Raji (cell line): ENCODE results near the gene COX7B2.

Experiments used
- POLR2A ChIP-seq: IDR thresholded peaks from 2 replicates; pipeline ENCODE4 v1.6.1; 2011; ENCODE audit warnings: low read depth, low read length, control low read depth; ENCODE audit not compliant: insufficient read depth

Gene COX7B2

DNA sequence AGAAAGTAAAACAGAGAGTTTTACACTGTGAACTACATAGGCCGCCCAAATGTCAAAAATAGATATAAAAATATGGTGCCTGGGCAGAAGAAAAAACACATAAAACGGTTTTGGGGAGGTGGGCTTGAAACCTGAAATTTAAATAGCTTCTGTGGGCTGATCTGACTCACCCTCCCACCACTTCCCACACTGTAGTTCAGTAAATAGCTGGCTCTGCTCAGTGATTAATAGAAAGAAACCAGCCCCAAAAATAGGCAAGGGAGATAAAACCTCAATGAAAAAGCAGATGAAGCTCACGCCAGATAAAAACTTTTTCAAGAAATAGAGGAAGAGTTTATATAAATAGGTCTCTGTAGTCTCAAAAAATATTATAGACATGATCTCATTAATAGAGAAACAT, 13.2 kb upstream of the COX7B2 start:
- no peak for TF ChIP-seq POLR2A

DNA sequence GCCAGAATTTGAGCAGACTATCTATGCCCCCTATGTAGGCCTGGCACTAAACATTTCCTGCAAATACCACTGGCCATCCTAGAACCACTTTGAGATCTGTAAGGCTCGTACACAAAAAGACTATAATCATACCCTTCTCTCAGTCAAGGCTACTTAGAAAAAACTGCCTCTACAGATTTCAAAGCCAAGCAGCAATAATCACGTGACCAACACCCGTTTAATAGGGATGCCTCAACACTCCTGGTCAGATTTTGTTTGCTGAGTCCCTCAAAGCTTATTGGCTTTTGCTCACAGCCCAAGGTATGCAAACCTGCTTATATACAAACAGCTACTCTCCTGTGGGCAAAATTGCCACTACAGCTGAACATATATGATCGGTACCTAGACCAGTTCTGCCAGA, 897 bp downstream of the COX7B2 start:
- TF ChIP-seq POLR2A: no peak

DNA sequence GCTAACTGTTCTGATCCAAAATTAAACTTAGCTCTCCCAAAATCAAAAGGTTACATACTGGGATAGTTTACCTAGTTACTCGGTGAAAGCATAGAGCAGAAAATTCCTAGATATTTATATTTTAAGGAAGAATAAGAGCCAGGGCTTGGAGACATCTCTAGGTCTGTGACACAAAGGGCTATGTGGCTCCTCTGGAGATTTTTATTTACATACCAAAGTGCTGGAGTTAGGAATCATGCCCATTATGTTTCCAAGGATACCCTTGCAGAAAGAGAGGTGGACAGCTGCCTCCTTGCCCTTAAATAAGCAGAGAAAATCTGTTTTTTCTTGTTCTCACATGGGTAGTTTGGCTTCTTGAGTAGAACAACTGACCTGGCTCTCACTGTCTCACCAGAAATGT, 9.0 kb downstream of the COX7B2 start:
- TF ChIP-seq POLR2A: no peak

DNA sequence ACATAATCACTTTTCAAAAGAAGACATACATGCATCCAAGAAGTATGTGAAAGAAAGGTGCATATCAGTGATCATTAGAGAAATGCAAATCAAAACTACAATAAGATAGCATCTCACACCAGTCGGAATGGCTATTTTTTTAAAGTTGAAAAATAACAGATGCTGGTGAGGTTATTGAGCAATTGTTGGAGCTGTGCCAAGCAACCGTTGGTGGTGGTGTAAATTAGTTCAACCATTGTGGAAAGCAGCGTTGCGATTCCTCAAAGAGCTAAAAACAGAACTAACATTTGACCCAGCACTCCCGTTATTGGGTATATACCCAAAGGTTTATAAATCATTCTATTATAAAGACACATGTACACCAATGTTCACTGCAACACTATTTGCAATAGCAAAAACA, 14.2 kb downstream of the COX7B2 start:
- no peak for TF ChIP-seq POLR2A

DNA sequence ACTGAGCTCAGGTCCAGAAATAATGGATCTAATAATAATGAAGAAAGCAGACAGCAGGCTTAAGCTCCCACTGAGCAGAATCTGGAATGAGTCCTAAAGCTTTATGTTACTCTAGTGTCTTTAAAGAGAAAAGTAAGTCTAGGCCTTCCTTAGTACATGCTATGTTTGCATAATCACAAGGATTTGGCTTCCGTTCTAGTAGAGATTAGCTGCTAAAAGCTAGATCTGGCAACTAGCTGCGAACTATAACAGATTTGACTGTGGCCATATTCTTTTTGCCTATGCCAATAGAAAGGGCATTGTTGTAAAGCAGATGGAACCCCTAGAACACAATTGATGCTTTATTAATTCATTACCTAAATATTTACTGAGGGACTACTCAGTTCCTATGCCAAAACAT, 19.0 kb downstream of the COX7B2 start:
- TF ChIP-seq POLR2A: no peak

DNA sequence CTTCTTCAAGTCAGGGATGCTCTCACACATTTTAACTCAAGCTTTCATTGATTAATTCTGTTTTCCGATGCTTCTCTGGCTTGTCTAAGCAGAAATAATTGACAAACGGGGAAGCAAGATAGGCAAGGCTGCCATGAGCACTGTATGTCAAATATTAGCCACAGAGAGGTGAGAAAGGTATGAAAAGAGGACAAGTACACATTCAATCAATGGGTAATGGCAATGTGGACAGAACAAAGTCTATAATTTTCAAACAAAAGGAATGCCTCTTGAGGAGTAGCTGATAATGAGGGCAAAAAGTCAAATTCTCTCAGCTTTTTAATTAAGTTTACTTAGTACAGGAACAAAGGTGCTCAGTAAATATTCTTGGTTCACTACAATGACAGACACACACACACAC, 19.6 kb downstream of the COX7B2 start:
- no peak for TF ChIP-seq POLR2A

DNA sequence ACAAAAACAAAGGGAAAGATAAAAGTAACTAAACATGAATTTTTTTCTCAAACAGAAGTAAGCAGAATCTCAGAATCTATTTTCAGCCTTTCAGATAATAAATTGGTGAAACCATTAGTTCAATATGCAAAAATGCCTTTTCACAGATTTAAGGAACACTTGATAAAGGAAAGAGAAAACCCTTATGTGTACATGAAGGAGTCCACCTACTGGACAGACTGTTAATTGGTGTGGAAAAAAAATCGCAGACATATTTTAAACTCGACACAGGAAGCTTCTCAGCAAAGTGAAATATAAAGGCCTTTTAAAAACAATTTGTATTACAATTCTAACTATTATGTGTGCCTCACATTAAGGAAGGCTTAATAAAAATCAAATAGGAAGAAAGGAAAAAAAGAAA, 22.3 kb downstream of the COX7B2 start:
- TF ChIP-seq POLR2A: no peak

DNA sequence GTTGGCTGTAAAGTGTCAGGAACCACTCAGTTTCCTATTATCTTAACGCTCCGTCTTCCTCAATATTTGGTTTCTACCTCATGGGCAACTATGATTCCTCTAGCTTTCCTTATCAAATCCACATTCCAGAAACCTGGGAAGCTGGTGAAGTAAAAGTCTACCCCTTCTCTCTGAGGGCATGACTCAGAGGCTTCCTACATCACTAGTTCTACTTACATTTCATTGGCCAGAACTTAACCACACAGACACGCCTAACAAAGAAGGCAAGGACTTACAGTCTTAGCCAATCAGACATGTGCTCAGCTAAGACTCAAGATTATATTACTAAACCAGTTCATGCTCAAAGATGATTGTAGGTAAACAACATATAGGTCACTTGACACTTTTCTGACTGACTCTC, 30.4 kb downstream of the COX7B2 start:
- TF ChIP-seq POLR2A: no peak

DNA sequence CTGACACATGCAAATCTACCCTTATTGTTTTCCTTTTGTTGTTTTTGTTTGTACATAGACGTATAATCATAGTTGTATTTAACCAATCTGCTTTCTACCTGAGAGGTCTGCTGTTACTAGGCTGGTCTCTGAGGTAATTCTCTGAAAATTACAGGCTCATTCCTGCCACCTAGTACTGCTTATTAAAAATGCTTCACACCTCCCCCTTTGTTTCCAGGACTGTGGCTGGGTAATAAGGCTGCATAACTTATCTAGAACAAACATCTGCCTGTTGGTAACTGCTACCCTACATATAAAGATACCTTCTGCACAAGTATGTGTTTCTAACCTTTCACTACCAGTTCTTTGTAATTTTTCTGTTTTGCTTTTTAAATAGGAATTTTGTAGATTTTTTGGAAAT, 34.2 kb downstream of the COX7B2 start:
- TF ChIP-seq POLR2A: no peak

DNA sequence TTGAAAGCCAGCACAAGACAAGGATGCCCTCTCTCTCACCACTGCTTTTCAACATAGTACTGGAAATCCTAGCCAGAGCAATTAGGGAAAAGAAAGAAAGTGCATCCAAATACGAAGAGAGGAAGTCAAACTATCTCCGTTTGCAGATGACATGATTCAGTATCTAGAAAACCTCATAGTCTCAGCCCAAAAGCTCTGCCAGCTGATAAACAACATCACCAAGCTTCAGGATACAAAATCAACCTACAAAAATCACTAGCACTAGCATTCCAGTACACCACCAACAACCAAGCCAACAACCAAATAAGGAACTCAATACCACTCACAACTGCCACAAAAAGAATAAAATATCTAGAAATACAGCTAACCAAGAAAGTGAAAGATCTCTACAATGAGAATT, 38.6 kb downstream of the COX7B2 start:
- TF ChIP-seq POLR2A: no peak

DNA sequence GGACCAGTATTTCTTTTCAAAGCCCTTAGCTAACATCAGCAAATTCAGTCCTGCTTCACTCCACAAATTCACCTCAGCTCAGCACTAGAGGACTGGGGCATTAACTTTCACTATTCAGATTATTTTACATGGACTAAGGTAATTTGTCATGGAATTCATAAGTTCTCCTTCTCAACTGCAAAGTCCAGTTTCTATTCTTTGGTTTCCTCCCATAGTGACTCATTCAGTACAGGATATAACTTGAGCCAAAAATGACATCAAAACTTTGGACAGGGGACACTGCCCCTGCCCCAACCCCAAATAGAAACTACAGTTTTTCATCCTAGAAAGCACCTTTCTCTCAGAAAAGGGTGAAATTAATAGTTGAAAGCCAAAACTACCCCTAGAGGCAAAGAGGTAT, 52.7 kb downstream of the COX7B2 start:
- TF ChIP-seq POLR2A: no peak

DNA sequence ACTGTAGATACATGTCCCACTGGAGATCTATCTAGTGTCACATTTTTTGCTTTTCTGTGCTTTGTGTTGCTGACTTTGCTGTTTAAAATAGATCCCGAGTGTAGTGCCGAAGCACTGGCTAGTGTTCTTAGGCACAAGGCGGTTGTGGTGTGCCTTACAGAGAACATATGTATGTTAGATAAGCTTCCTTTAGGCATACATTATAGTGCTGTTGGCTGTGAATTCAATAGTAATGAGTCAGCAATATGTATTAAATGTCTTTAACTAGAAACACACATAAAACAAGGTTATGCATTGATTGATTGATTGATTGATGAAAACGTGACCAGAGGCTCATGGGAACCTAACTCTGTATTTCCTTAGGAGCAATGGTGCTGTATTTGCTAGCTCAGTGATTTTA, 56.2 kb downstream of the COX7B2 start:
- no peak for TF ChIP-seq POLR2A

DNA sequence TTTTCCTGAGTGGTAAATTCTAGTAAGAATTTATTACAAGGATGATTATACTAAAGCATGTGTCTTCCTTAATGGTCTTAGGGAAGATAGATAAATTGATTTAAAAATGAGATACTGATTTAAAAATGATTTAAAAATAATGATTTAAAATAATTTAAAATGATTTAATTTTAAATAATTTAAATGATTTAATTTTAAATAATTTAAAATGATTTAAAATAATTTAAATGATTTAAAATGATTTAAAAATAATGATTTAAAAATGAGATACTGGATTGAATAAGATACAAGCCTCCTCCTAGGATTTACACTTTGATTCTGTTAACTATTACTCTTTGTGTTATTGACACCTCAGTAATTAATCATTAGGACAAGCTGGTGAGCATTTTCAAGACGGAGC, 59.0 kb downstream of the COX7B2 start:
- TF ChIP-seq POLR2A: no peak

DNA sequence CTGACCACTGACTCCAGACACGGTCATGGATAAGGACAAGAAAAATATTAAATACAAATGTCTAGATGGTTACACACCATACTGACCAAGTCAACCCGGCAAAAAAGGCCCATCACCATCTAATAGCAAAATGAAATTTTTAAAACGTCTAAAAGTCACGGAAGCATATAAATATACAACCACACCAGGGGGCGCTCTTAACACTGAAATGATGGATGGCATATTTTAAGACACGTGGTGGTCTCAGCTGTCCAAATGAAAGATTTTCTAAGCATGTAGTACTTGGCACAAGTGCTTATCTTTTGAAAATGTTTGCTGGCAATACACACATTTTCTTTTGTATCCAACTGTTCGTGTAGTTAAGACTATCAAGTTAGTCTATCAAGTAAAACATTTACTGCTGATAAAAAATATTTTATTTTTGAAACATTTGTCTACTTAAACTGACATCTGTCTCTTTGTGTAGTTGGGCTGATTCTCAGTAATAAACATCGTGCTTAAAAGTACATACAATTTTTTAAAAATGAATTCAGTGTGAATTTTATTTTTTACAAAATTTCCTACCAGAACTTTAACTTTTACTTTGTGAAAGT, 64.6 kb downstream of the COX7B2 start:
- no peak for TF ChIP-seq POLR2A

DNA sequence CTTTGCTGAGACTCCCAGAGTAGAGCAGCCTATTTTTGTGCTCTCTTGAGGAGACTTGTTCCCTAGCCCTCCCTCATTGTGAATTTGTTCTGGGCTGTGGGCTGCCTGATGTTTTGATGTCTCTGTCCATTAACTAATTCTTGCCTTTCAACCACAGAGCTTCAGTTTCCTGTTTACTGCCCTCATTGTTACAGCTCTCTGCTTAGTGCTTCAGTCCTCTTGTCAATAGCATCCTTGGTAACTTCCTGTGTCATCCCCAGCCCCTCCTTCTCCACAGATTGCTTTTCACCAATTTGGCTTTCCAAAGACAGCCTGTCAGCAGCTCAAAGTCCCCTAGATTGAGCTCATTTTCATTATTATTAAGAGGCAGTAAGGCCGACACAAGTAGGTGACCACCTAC, 69.9 kb downstream of the COX7B2 start:
- TF ChIP-seq POLR2A: no peak

DNA sequence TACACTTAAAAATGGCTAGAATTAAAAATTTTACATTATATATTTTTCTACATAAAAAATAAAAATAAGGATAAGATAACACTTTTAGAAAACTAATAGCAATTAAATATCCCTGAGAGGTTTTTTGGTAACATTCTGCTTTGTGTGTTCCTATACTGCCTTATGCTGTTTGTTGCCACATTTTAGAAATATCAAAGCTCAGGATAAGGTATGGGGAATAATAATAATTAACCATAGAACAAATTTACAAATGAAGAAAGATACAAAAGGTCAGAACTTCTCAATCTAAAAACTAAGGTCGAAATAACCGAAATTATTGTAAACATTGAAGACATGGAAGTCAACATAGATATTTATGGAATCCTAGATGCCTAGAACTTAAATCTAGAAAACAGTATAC, 71.4 kb downstream of the COX7B2 start:
- no peak for TF ChIP-seq POLR2A

DNA sequence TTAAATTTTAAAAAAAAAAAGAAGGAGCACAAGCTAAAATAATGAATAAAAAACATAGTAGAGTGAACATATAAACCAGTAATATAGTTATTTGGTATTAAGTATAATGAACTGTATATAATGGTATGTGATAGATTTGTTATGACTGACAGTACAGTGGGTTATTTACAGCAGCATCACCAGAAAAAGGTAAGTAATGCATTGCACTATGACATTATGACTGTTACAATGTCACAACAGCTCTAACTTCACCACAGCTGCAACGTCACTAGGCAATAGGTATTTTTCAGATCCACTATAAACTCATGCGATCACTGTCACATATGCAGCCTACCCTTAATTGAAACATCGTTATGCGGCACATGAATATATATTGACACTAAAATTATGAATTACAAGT, 72.5 kb downstream of the COX7B2 start:
- TF ChIP-seq POLR2A: no peak
